ENCODE measurements around the gene LIMS2. TPM values are rescaled to one million over a fixed set of nuclear protein-coding genes. Genes with fewer than 3 reads are reported as not detected.

LIMS2 gene
- polyA plus RNA-seq, 2 of the 4 experiments (the other 2 are of a cell fraction): 1.2 to 6.1 TPM

DNA sequence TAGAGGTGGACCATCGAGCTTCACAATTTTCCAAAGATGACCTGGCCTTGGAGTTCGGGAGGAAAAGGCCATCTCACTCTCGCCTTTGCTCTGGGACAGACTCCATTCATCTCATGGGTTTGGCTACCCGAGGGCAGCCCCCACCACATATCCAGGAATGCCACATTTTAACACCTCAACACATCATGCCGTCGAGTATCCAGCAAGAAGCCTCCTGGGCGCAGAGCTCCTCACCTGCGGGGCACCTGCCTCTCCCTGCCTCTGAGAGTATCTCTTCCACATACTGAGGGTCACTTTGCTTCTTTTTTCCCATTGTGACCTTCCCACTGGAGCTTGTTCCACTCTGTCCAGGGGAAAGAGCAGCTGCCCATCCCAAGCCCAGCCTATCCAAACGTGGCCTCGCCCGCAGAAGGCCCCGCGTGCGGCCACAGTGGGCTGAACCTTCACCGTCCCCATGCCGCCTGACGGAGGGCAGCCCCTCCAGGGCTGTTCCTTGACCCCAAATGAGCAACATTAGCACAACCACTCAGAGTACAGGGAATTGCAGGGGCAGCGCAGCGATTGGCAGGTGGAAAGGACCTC is 5.5 kb upstream of the LIMS2 start:
- POLR2A ChIA-PET: no interaction called here
- ATAC-seq: no peak
- no peak for FAIRE-seq
- TF ChIP-seq MAZ (IDR thresholded peaks at IDR 0.05; ENCODE audit: borderline replicate concordance, low read depth, low read length) (no peak), ZSCAN20 (CRISPR knock-in tag; IDR thresholded peaks at IDR 0.05) (no peak), FOXS1 (CRISPR knock-in tag; IDR thresholded peaks at IDR 0.05) (no peak), RAD21 (conservative IDR thresholded peaks at IDR 0.05 in 1 of 2, IDR thresholded peaks at IDR 0.05 in 1 of 2) (no peak)
- 82% methylated on average over 17 of the region's 19 CpGs for WGBS (ENCODE audit: missing lambda C conversion rate)
- Histone ChIP-seq H3K4me2 (no peak overlapping the region), H3K4me3 (no peak overlapping the region), H3K4me1 (peaks cover 5% of the 10 kb centered on the region; the same call in 2 of the 3 replicates), H3K27ac (no peak overlapping the region), H3K9me3 (no peaks in the 10 kb centered on the region)
- DNase-seq (ENCODE audit: low read depth in 1 of 2, low spot score in 1 of 2): no peak
- CTCF ChIA-PET: interaction anchor here (0.5 to 1.7 kb wide), 3 partner anchors 17 to 670 kb away, joined by 3 to 5 read pairs (median 5); no protein-coding TSS in a partner anchor

- WGBS (ENCODE audit: missing lambda C conversion rate): 90% methylated on average over 10 of the region's 15 CpGs
Measured at GRCh38 chr2:127679680-127680361, 4.5 kb upstream of the LIMS2 start.

GRCh38 chr2:127678991-127679390 is 3.7 kb upstream of the LIMS2 start:
- 61% methylated on average over 5 of the region's 6 CpGs for WGBS (ENCODE audit: missing lambda C conversion rate)
- Histone ChIP-seq H3K4me3 (no peak overlapping the region), H3K27ac (no peak overlapping the region), H3K4me2 (no peak overlapping the region), H3K4me1 (peaks cover 11% of the 10 kb centered on the region), H3K9me3 (no peaks in the 10 kb centered on the region)
- POLR2A ChIA-PET: no interaction called here
- no peak for DNase-seq (ENCODE audit: low read depth in 1 of 2, low spot score in 1 of 2)
- no peak for FAIRE-seq
- CTCF ChIA-PET: interaction anchor here (1.1 kb wide), 1 partner anchor 87 kb away, joined by 3 read pairs; no protein-coding TSS in a partner anchor
- no peak for ATAC-seq
- TF ChIP-seq HEYL (CRISPR knock-in tag; IDR thresholded peaks at IDR 0.05): no peak
- no peak for TF ChIP-seq ZNF302 (CRISPR knock-in tag; IDR thresholded peaks at IDR 0.05)
- TF ChIP-seq, protein P1, sequence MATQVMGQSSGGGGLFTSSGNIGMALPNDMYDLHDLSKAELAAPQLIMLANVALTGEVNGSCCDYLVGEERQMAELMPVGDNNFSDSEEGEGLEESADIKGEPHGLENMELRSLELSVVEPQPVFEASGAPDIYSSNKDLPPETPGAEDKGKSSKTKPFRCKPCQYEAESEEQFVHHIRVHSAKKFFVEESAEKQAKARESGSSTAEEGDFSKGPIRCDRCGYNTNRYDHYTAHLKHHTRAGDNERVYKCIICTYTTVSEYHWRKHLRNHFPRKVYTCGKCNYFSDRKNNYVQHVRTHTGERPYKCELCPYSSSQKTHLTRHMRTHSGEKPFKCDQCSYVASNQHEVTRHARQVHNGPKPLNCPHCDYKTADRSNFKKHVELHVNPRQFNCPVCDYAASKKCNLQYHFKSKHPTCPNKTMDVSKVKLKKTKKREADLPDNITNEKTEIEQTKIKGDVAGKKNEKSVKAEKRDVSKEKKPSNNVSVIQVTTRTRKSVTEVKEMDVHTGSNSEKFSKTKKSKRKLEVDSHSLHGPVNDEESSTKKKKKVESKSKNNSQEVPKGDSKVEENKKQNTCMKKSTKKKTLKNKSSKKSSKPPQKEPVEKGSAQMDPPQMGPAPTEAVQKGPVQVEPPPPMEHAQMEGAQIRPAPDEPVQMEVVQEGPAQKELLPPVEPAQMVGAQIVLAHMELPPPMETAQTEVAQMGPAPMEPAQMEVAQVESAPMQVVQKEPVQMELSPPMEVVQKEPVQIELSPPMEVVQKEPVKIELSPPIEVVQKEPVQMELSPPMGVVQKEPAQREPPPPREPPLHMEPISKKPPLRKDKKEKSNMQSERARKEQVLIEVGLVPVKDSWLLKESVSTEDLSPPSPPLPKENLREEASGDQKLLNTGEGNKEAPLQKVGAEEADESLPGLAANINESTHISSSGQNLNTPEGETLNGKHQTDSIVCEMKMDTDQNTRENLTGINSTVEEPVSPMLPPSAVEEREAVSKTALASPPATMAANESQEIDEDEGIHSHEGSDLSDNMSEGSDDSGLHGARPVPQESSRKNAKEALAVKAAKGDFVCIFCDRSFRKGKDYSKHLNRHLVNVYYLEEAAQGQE (IDR thresholded peaks at IDR 0.05): no peak
- no peak for TF ChIP-seq HDAC2 (IDR thresholded peaks at IDR 0.05)
- no peak for TF ChIP-seq MAFK (IDR thresholded peaks at IDR 0.05; ENCODE audit: partially characterized antibody)
- TF ChIP-seq ESRRA (IDR thresholded peaks at IDR 0.05; ENCODE audit: borderline replicate concordance, low read length): no peak
- TF ChIP-seq ZC3H11A (IDR thresholded peaks at IDR 0.05): no peak
- no peak for TF ChIP-seq FOXS1 (CRISPR knock-in tag; IDR thresholded peaks at IDR 0.05)
- TF ChIP-seq RAD21 (conservative IDR thresholded peaks at IDR 0.05 in 1 of 2, IDR thresholded peaks at IDR 0.05 in 1 of 2): no peak
- no peak for TF ChIP-seq ZSCAN20 (CRISPR knock-in tag; IDR thresholded peaks at IDR 0.05)
- no peak for TF ChIP-seq ELK1 (IDR thresholded peaks at IDR 0.05; ENCODE audit: low read depth, low read length)
- TF ChIP-seq SMC3 (IDR thresholded peaks at IDR 0.05): no peak
- TF ChIP-seq, protein P2, sequence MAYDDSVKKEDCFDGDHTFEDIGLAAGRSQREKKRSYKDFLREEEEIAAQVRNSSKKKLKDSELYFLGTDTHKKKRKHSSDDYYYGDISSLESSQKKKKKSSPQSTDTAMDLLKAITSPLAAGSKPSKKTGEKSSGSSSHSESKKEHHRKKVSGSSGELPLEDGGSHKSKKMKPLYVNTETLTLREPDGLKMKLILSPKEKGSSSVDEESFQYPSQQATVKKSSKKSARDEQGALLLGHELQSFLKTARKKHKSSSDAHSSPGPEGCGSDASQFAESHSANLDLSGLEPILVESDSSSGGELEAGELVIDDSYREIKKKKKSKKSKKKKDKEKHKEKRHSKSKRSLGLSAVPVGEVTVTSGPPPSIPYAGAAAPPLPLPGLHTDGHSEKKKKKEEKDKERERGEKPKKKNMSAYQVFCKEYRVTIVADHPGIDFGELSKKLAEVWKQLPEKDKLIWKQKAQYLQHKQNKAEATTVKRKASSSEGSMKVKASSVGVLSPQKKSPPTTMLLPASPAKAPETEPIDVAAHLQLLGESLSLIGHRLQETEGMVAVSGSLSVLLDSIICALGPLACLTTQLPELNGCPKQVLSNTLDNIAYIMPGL (CRISPR knock-in tag; IDR thresholded peaks at IDR 0.05; ENCODE audit: borderline replicate concordance): no peak
- no peak for TF ChIP-seq NFE2L2 (conservative IDR thresholded peaks at IDR 0.05; ENCODE audit: low read length)
- TF ChIP-seq KDM5A (IDR thresholded peaks at IDR 0.05): no peak
- TF ChIP-seq MAZ (IDR thresholded peaks at IDR 0.05; ENCODE audit: borderline replicate concordance, low read depth, low read length): no peak
- no peak for TF ChIP-seq POLR2A (IDR thresholded peaks at IDR 0.05; ENCODE audit: low read length)

More at GRCh38 chr2:127679680-127680361, 4.5 kb upstream of the LIMS2 start:
- FAIRE-seq: no peak
- TF ChIP-seq CHD2 (IDR thresholded peaks at IDR 0.05; ENCODE audit: low read length, partially characterized antibody) (no peak), CHD4 (IDR thresholded peaks at IDR 0.05; ENCODE audit: borderline replicate concordance) (no peak), POLR2AphosphoS2 (conservative IDR thresholded peaks at IDR 0.05; ENCODE audit: low read length) (no peak), TP53 (CRISPR knock-in tag; IDR thresholded peaks at IDR 0.05) (no peak), RARB (CRISPR knock-in tag; IDR thresholded peaks at IDR 0.05) (no peak), NR3C1 (IDR thresholded peaks at IDR 0.05) (no peak), ESRRA (IDR thresholded peaks at IDR 0.05; ENCODE audit: borderline replicate concordance, low read length) (no peak), HDAC2 (IDR thresholded peaks at IDR 0.05) (no peak), RFX5 (IDR thresholded peaks at IDR 0.05) (no peak), POLR2A (IDR thresholded peaks at IDR 0.05; ENCODE audit: low read length) (no peak), JUNB (IDR thresholded peaks at IDR 0.05) (no peak), RCOR1 (IDR thresholded peaks at IDR 0.05; ENCODE audit: low read depth, low read length) (no peak), RNF2 (IDR thresholded peaks at IDR 0.05; ENCODE audit: borderline replicate concordance, low read depth) (no peak), ZFP36 (IDR thresholded peaks at IDR 0.05; ENCODE audit: borderline replicate concordance, partially characterized antibody) (no peak)
- TF ChIP-seq, protein P3, sequence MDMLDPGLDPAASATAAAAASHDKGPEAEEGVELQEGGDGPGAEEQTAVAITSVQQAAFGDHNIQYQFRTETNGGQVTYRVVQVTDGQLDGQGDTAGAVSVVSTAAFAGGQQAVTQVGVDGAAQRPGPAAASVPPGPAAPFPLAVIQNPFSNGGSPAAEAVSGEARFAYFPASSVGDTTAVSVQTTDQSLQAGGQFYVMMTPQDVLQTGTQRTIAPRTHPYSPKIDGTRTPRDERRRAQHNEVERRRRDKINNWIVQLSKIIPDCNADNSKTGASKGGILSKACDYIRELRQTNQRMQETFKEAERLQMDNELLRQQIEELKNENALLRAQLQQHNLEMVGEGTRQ (IDR thresholded peaks at IDR 0.05): no peak
- ChIA-PET CTCF (interaction anchor here (0.9 to 1.7 kb wide), 3 partner anchors 18 to 88 kb away, joined by 3 to 5 read pairs (median 5); no protein-coding TSS in a partner anchor), POLR2A (no interaction called here)
- no peak for DNase-seq (ENCODE audit: low read depth in 1 of 2, low spot score in 1 of 2)
- H3K4me1 ChIP-seq: peaks cover 5% of the 10 kb centered on the region; the same call in 2 of the 3 replicates
- H3K4me2 ChIP-seq: no peak overlapping the region
- no peak overlapping the region for H3K4me3 ChIP-seq
- no peak for ATAC-seq
- H3K27ac ChIP-seq: no peak overlapping the region
- no peaks in the 10 kb centered on the region for H3K9me3 ChIP-seq
